Gastroesophageal sphincter (tissue), 4 donors: ENCODE measurements around the gene ARL6IP5. TPM values are rescaled to one million over a fixed set of nuclear protein-coding genes. Genes with fewer than 3 reads are reported as not detected.
A peak's percentile ranks its signal among the peaks of the same experiment; 100 is the strongest.

Experiments used
- ATAC-seq: fragments of 150-250 bp; one replicate; pipeline ENCODE4 v1.9.1; 2016; ENCODE audit warnings: mild to moderate bottlenecking, moderate library complexity
- H3K27ac ChIP-seq, 4 donors: fragments of 200-600 bp; sonication (generic) in 3 of 4; 1 replicate in 3 of 4; 2 replicates in 1 of 4; pipeline ENCODE4 v1.5.1; 2016 to 2019
- H3K27me3 ChIP-seq: fragments of 200-600 bp; sonication (generic); one replicate; pipeline ENCODE4 v1.5.1; 2019
- H3K36me3 ChIP-seq, 2 donors: fragments of 200-600 bp; sonication (generic); one replicate each; pipeline ENCODE4 v1.5.1; 2019; ENCODE audit warnings: control low read depth in 1 of 2
- H3K4me1 ChIP-seq, 3 donors: fragments of 200-600 bp; sonication (generic); 1 replicate in 2 of 3; 2 replicates in 1 of 3; pipeline ENCODE4 v1.5.1; 2016 to 2019; ENCODE audit warnings: control low read depth in 2 of 3
- H3K4me3 ChIP-seq, 2 donors: fragments of 200-600 bp; sonication (generic); one replicate each; pipeline ENCODE4 v1.5.1; 2019; ENCODE audit warnings: mild to moderate bottlenecking in 1 of 2, moderate library complexity in 1 of 2
- H3K9me3 ChIP-seq, 3 donors: fragments of 200-600 bp; sonication (generic); one replicate each; pipeline ENCODE4 v1.5.1; 2017 to 2019; ENCODE audit warnings: control low read depth in 2 of 3
- EP300 ChIP-seq: sonication (generic); formaldehyde crosslinking; IDR thresholded peaks from one replicate; pipeline ENCODE4 v1.6.1; 2017; ENCODE audit warnings: antibody characterized with exemption, mild to moderate bottlenecking
- POLR2A ChIP-seq, 2 donors: fragments of 450-650 bp; IDR thresholded peaks; one replicate each; pipeline ENCODE4 v1.6.1; 2017; ENCODE audit warnings: antibody characterized with exemption in 2 of 2, mild to moderate bottlenecking in 2 of 2, moderate library complexity in 1 of 2
- POLR2AphosphoS5 ChIP-seq: sonication (generic); formaldehyde crosslinking; IDR thresholded peaks from one replicate; pipeline ENCODE4 v1.6.1; 2017; ENCODE audit warnings: antibody characterized with exemption
- WGBS, 2 donors: methylation state at CpG; one replicate each; pipeline ENCODE4 v1.1.5; 2018; ENCODE audit warnings: low coverage in 1 of 2; 5-methylcytosine and 5-hydroxymethylcytosine counted together
- total RNA-seq, 4 donors: library from RNA; depleted of rRNA; stranded (reverse); fragments of >200 nt; gene quantifications; one replicate each; pipeline ENCODE4 v1.1.0, GENCODE V29; 2016
- TF ChIP-seq, protein P1 (sequence below), 4 experiments: fragments of 200-600 bp in 2 of 4; fragments of 450-650 bp in 2 of 4; sonication (generic) in 1 of 4; IDR thresholded peaks; one replicate each; pipeline ENCODE4 v1.5.1; 2017 to 2019; ENCODE audit warnings: antibody characterized with exemption in 4 of 4, mild to moderate bottlenecking in 2 of 4, moderate library complexity in 2 of 4

The ARL6IP5 gene, protein sequence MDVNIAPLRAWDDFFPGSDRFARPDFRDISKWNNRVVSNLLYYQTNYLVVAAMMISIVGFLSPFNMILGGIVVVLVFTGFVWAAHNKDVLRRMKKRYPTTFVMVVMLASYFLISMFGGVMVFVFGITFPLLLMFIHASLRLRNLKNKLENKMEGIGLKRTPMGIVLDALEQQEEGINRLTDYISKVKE
- 100 to 1,000 TPM; 153 to 184 (median 170) TPM for total RNA-seq

- TF ChIP-seq POLR2A (IDR thresholded peaks at IDR 0.05): no peak
- peak; percentile 70 for TF ChIP-seq POLR2AphosphoS5
Observed at GRCh38 chr3:69084326-69085167, at the start of gene ARL6IP5. Gene ARL6IP5, plus strand, starts transcription at chr3:69084937. Its CDS starts 111 bp downstream, at chr3:69085048.

DNA sequence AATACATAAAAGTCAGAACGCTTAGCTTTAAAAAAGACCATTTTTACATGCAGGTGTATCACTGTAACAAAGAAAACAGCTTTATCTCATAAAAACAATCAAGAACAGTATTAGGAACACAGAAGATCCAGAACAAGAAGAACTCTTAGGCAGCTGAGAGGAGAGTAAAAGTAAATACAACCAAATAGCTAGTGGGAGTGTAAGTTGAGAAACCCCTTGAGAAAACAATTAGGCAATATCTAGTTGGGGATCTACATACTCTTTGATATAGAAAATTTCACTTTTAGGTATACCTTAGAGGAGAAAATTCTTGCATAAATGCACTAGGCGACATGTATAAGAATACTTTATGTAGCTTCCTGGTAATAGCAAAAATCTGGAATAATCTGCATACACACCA lies 40.1 kb upstream of the ARL6IP5 start:
- peaks cover 8 to 87% of the 10 kb centered on the region in 2 donors for H3K36me3 ChIP-seq
- H3K27ac ChIP-seq: no peak overlapping the region
- H3K27me3 ChIP-seq: no peaks in the 10 kb centered on the region
- ATAC-seq: no peak
- H3K4me3 ChIP-seq: no peak overlapping the region
- TF ChIP-seq POLR2A (IDR thresholded peaks at IDR 0.05): no peak
- TF ChIP-seq, protein P1, sequence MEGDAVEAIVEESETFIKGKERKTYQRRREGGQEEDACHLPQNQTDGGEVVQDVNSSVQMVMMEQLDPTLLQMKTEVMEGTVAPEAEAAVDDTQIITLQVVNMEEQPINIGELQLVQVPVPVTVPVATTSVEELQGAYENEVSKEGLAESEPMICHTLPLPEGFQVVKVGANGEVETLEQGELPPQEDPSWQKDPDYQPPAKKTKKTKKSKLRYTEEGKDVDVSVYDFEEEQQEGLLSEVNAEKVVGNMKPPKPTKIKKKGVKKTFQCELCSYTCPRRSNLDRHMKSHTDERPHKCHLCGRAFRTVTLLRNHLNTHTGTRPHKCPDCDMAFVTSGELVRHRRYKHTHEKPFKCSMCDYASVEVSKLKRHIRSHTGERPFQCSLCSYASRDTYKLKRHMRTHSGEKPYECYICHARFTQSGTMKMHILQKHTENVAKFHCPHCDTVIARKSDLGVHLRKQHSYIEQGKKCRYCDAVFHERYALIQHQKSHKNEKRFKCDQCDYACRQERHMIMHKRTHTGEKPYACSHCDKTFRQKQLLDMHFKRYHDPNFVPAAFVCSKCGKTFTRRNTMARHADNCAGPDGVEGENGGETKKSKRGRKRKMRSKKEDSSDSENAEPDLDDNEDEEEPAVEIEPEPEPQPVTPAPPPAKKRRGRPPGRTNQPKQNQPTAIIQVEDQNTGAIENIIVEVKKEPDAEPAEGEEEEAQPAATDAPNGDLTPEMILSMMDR (IDR thresholded peaks at IDR 0.05): no peak
- TF ChIP-seq EP300: no peak
- no peak for TF ChIP-seq POLR2AphosphoS5
- no peaks in the 10 kb centered on the region for H3K9me3 ChIP-seq
- WGBS, 2 donors: 73 to 92% methylated on average over 1 to 2 of the region's 2 CpGs
- peaks cover 0 to 41% (median 5%) of the 10 kb centered on the region in 3 donors for H3K4me1 ChIP-seq

More at GRCh38 chr3:69084326-69085167, at the start of gene ARL6IP5:
- peak; percentile 73 for ATAC-seq
- no peaks in the 10 kb centered on the region for H3K36me3 ChIP-seq
- no peaks in the 10 kb centered on the region for H3K27me3 ChIP-seq
- peaks cover 22 to 81% (median 44%) of the 10 kb centered on the region in 3 donors for H3K4me1 ChIP-seq
- no peaks in the 10 kb centered on the region for H3K9me3 ChIP-seq
- peak within 1 kb of the TSS; percentile 86 to 93 for H3K4me3 ChIP-seq
- WGBS, 2 donors: 7 to 10% methylated on average over 6 to 15 of the region's 32 CpGs
- H3K27ac ChIP-seq: peak within 1 kb of the TSS; percentile 80 to 95 (median 91)

GRCh38 chr3:69048990-69049389 lies 35.7 kb upstream of the ARL6IP5 start:
- Histone ChIP-seq H3K4me3 (no peak overlapping the region), H3K9me3 (no peaks in the 10 kb centered on the region), H3K27ac (no peak overlapping the region), H3K27me3 (no peaks in the 10 kb centered on the region), H3K36me3 (peaks cover 5 to 54% of the 10 kb centered on the region in 2 donors), H3K4me1 (peaks cover 7 to 62% (median 8%) of the 10 kb centered on the region in 3 donors)
- 88 to 94% methylated on average over 2 of the region's 2 CpGs for WGBS, 2 donors
- no peak for ATAC-seq
- TF ChIP-seq EP300: no peak

DNA sequence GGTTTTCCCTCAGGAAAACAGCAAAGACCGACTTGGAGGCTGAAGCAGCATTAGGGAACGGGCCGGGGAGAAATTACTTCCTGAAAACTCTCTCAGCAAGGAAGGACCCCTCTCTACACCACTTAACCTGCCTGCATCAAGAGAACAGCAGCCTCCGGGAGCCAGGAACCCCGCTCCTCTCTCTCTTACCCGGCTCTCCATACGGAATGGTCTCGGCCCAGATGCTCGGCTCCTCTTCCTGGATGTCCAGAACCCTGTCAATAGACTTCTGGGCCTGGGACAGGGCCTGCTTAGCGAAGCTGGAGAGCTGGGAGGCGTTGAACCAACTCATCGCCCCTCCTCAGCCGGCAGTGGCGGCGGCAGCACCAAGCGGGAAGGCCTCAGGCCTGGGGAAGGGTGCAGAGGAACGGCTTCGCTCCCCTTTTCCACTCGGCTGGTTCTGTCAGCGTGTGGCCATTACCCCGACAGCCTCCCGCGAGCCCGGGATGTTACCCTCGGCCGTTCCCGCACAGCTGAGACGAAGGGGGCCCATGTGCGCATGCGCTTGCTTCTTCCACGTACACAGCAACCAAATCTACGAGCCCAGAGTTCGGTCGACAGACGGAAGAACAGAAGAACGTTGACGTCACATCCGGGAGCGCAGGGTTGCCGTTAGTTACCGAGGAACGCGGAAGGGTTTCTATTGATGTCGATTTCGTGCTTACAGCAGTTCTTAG lies 32.8 kb upstream of the ARL6IP5 start, which contains the start of gene TMF1:
Gene TMF1, minus strand, starts transcription at position 578 of the 716 bp plus-strand sequence. Its CDS starts 247 bp downstream, at position 331.
- H3K27me3 ChIP-seq: no peaks in the 10 kb centered on the region
- H3K4me1 ChIP-seq: peaks cover 7 to 46% (median 7%) of the 10 kb centered on the region in 3 donors
- ATAC-seq: peak; percentile 99
- H3K4me3 ChIP-seq: peak within 1 kb of the TSS; percentile 67 to 77
- H3K9me3 ChIP-seq: no peaks in the 10 kb centered on the region
- H3K36me3 ChIP-seq: peaks cover 4 to 59% of the 10 kb centered on the region in 2 donors
- peak within 1 kb of the TSS; percentile 83 to 96 (median 95) for H3K27ac ChIP-seq
- WGBS, 2 donors: 0 to 3% methylated on average over 11 to 15 of the region's 45 CpGs
- TF ChIP-seq POLR2A (IDR thresholded peaks at IDR 0.05) (peak; percentile 82), EP300 (no peak), POLR2AphosphoS5 (peak; percentile 89)
- TF ChIP-seq, protein P1 (IDR thresholded peaks at IDR 0.05): no peak

DNA sequence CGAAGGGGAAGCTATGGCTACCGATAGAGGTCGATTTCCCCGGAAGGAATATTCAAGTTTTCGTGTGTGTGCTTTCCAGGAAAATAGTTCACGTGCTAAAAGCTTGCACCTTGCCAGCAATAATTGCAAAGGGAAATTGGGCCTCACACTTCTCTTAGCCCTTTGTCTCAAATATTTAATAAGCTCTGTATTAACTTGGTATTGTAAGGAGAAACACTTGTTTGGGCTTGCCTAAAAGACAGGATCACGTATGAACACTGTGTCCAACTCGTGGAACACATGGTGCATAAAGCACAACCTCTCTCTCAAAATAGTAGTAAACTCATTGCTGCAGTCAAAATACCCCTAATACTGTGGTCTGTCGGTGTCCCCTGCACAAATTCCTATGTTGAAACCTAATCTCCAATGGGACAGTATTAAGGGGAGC lies 32.3 kb upstream of the ARL6IP5 start:
- peak; percentile 1 for ATAC-seq
- TF ChIP-seq POLR2A (IDR thresholded peaks at IDR 0.05): no peak
- peak overlapping the region; percentile 83 to 96 (median 95) for H3K27ac ChIP-seq
- H3K36me3 ChIP-seq: peaks cover under 1 to 53% of the 10 kb centered on the region in 2 donors
- H3K4me3 ChIP-seq: peak overlapping the region; percentile 67 to 77
- H3K4me1 ChIP-seq: peaks cover 3 to 40% (median 7%) of the 10 kb centered on the region in 3 donors
- 0 to 25% methylated on average over 3 to 7 of the region's 9 CpGs for WGBS, 2 donors
- H3K27me3 ChIP-seq: no peaks in the 10 kb centered on the region
- no peaks in the 10 kb centered on the region for H3K9me3 ChIP-seq
